IMR-90 (cell line): ENCODE results near the gene EFHC1.

Source experiments
- CEBPB ChIP-seq: IDR thresholded peaks from 2 replicates; pipeline ENCODE4 v1.6.1; 2012; ENCODE audit warnings: low read depth, low read length, improper control_type of control experiment
- FOS ChIP-seq: fragments of 150-350 bp; IDR thresholded peaks from 2 replicates; pipeline ENCODE4 v1.6.1; 2016; ENCODE audit warnings: low read depth, low read length
- MAZ ChIP-seq: IDR thresholded peaks from 2 replicates; pipeline ENCODE4 v1.6.1; 2012; ENCODE audit warnings: low read depth, mild to moderate bottlenecking, low read length, improper control_type of control experiment, moderate library complexity, borderline replicate concordance
- POLR2A ChIP-seq: IDR thresholded peaks from 2 replicates; pipeline ENCODE4 v1.6.1; 2012; ENCODE audit warnings: mild to moderate bottlenecking, low read depth, low read length
- RAD21 ChIP-seq: IDR thresholded peaks from 2 replicates; pipeline ENCODE4 v1.6.1; 2012; ENCODE audit warnings: low read length, improper control_type of control experiment
- TF ChIP-seq, protein P1 (sequence below): conservative IDR thresholded peaks from 2 replicates; pipeline ENCODE4 v1.5.1; 2012; ENCODE audit warnings: mild to moderate bottlenecking, low read depth, low read length, improper control_type of control experiment

DNA sequence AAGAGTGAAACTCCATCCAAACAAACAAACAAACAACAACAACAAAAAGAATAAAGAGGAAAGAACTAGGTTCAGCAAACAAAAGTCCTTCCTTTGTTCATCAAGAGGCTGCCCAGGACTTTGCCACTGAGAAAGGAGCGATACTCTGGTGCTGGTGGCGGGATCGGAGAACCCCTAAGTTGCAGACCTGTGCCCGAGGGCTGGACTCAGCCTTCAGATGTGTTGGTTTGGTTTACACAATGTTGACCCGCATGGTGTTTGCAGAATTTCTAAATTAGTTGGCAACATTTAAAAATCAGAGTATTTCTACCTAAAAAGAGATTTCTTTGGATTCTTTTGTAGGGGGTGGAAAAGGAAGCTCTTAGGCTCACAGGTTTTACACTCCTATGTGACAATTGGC, 114.2 kb downstream of the EFHC1 start:
- no peak for TF ChIP-seq POLR2A
- TF ChIP-seq, protein P1, sequence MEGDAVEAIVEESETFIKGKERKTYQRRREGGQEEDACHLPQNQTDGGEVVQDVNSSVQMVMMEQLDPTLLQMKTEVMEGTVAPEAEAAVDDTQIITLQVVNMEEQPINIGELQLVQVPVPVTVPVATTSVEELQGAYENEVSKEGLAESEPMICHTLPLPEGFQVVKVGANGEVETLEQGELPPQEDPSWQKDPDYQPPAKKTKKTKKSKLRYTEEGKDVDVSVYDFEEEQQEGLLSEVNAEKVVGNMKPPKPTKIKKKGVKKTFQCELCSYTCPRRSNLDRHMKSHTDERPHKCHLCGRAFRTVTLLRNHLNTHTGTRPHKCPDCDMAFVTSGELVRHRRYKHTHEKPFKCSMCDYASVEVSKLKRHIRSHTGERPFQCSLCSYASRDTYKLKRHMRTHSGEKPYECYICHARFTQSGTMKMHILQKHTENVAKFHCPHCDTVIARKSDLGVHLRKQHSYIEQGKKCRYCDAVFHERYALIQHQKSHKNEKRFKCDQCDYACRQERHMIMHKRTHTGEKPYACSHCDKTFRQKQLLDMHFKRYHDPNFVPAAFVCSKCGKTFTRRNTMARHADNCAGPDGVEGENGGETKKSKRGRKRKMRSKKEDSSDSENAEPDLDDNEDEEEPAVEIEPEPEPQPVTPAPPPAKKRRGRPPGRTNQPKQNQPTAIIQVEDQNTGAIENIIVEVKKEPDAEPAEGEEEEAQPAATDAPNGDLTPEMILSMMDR = no peak
- no peak for TF ChIP-seq CEBPB
- TF ChIP-seq RAD21 = no peak
- no peak for TF ChIP-seq FOS
- TF ChIP-seq MAZ = no peak
